ENCODE measurements around the gene ZNF827. TPM values are rescaled to one million over a fixed set of nuclear protein-coding genes. Genes with fewer than 3 reads are reported as not detected.

Gene ZNF827, protein sequence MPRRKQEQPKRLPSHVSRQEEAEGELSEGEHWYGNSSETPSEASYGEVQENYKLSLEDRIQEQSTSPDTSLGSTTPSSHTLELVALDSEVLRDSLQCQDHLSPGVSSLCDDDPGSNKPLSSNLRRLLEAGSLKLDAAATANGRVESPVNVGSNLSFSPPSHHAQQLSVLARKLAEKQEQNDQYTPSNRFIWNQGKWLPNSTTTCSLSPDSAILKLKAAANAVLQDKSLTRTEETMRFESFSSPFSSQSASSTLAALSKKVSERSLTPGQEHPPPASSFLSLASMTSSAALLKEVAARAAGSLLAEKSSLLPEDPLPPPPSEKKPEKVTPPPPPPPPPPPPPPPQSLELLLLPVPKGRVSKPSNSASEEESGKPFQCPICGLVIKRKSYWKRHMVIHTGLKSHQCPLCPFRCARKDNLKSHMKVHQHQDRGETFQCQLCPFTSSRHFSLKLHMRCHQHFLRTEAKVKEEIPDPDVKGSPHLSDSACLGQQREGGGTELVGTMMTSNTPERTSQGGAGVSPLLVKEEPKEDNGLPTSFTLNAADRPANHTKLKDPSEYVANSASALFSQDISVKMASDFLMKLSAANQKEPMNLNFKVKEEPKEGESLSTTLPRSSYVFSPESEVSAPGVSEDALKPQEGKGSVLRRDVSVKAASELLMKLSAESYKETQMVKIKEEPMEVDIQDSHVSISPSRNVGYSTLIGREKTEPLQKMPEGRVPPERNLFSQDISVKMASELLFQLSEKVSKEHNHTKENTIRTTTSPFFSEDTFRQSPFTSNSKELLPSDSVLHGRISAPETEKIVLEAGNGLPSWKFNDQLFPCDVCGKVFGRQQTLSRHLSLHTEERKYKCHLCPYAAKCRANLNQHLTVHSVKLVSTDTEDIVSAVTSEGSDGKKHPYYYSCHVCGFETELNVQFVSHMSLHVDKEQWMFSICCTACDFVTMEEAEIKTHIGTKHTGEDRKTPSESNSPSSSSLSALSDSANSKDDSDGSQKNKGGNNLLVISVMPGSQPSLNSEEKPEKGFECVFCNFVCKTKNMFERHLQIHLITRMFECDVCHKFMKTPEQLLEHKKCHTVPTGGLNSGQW
- total RNA-seq (2014; rRNA removed; shearing (Covaris generic)) = 4.1 and 5.5 TPM in 2 replicates
- polyA plus RNA-seq (2014; cell fraction: nucleus; rRNA removed) = 9.1 and 24.4 TPM in 2 replicates

DNA sequence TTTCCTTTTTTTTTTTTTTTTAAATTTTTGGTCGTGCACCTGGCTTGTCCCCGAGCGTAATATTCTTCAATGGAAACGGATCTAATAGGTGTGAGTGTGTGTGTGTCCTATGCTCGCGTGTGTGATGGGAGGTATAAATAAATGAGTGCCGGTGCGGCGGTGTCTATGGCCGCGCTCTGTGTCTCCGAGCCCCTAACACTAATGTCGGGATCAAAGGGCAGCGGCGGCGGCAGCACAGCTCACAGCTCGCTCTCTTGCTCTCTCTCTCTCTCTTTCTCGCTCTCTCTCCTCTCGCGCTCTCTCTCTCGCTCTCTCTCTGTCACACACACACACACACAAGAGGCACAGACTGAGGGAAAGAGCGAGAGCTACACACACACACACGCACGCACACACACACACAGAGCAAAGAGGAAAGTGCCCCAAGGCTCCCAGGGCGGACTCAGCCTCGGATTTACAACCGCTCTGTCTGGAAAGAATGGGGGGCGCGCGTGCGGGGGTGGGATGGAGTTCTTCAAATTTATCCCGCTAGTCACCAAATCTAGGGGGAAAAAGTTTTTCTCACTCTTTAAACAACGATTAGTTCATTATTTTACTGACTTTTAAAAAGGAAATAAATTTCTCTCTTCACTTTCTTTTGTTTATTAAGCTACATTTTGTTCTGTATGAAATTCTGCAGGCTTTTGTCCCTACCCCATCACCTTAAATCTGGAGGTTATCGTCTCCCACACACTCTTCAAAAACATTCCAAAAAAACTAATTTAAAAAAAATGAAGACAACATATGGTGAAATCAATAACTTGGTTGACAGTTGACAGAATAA is at the start of gene ZNF827:
Gene ZNF827 (minus strand): TSS at position 206 of the 823 bp plus-strand sequence. CDS start 416 bp downstream, outside the sequence.
- DNase-seq (ENCODE audit: extremely low read depth, low read depth) = peak; percentile 37

DNA sequence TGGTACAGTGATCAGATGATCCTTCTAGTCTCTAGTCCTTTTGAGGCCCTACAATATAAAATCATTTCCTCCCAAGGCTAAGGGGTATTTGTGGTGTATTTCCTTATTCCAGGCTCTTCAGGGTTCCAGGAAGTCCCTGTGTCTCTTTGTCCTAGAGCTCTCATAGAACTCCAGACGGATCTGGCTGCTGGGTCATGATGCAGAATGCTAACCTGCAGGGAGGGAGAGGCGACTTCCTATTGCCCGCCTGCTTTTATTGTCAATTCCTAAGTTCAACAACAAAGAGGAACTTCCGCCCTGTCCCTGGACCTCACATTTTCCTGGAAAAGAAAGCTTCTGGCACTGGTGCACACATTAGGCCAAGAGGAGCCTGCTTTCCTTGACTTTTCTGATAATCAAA is 45.9 kb upstream of the ZNF827 start:
- no peak for DNase-seq (ENCODE audit: extremely low read depth, low read depth)

DNA sequence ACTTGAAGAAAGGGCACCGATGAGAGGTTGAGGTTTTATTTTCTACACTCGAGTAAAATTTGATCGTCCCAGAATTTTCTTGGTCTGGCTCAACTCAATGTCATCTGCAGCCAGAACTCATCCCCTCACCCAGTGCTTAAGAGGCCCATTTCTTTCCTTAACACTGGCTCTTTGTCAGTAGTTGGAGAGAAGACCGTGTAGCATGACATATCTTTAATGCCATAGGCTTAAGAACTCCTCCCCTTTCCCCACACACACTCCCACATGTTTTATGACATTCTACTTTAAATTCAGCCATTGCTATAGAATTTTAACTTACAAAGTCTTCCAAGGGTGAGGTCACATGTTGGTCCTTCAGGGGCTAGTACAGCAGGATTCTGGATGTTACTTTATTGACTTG is 44.2 kb upstream of the ZNF827 start:
- no peak for DNase-seq (ENCODE audit: extremely low read depth, low read depth)

DNA sequence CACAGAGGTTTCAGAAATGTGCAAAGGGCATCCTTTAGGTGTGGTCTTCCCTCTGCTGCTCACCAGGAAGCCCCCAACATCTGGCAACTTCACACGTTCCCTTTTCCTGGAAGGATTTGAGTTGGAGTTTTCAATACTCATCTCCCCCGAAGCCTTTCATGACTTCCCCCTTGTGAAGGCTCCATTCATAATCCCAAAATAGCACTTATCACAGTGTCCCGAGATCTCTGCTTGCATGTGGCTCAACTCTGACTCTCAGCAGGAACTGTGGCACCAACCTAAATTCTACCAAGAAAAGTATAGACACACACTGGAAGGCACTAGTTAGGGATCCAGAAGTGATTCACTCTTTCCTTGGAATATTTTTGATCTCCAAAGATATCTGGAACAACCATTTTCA is 40.5 kb upstream of the ZNF827 start:
- DNase-seq (ENCODE audit: extremely low read depth, low read depth) = no peak

DNA sequence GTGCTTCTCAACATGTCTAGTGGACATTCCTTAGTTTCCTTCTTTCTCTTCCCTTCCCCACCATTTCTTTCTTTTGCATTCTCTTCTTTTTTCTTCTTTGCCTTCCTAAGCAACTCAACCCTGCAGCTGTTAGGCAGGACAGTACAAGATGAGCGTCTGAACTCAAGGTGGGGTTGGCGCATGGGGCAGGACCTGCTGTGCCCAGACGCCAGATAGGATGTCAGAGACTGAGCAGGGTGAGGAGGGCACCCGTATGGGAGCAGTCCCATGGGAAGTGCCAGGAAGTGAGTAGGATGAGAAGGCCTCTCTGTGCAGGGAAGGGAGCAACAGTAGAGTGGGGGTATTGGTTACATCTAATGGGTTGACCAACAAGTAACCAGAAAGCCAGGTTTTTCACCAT is 38.1 kb upstream of the ZNF827 start:
- DNase-seq (ENCODE audit: extremely low read depth, low read depth) = no peak

DNA sequence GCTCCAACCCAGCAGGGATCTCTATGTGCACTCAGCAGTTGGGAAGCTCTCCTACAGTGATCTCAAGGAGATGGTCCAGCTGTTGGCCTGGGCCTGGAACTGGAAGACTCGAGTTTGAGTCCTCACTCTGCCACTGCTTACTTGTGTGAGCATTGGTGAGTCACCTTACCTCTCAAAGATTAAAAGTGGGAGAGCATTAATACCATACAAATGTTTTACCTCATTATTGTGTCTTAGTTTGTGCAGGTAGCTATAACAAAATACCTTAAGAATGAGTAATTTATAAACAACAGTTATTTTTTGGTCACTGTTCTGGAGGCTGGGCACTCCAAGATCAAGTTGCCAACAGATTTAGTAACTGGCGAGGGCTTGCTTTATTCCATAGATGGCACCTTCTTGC is 21.4 kb upstream of the ZNF827 start:
- no peak for DNase-seq (ENCODE audit: extremely low read depth, low read depth)

DNA sequence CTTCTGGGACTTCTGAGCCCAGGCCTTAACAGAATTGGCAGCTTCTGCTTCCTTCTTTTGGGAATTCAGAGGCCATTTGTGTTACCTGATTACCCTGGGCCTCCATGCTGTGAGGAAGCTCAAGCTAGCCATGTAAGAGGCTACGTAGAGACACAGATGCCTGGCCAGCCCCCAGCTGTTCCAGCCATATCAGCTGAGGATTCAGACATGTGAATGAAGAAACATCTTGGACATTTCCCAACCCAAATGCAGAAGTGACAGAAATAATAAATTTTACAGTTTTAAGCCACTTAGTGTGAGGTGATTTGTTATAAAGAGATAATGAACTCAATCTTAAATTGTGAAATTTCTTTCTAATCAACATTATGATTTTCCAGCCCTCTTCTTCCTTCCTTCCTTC is 18.7 kb upstream of the ZNF827 start:
- no peak for DNase-seq (ENCODE audit: extremely low read depth, low read depth)

DNA sequence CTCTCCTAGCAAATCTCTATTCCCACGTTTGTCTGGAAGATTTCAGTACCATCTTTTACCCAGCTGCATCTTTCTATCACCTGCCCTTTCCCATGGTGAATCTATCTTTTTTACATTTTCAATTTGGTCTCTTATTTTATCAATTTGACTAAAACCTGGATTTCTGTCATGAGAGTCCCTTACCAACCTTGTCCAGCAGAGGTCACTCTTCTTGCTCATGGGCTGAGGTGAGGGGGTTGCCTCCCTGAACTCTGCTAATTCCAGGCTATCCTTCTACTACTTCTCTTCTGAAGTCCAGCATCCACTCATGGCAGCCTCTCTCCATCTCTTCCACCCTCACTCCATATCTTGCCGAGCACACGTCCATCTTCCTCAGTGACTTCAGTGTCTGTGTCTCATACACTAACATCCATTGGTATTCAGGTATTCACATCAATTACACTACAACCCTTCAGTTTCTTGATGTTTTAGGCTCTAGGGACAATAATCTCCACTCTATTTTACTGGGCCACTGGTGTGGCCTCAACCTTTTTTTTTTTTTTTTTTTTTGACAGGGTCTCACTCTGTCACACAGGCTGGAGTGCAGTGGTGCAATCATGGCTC is 17.8 kb upstream of the ZNF827 start:
- peak; percentile 27 for DNase-seq (ENCODE audit: extremely low read depth, low read depth)

DNA sequence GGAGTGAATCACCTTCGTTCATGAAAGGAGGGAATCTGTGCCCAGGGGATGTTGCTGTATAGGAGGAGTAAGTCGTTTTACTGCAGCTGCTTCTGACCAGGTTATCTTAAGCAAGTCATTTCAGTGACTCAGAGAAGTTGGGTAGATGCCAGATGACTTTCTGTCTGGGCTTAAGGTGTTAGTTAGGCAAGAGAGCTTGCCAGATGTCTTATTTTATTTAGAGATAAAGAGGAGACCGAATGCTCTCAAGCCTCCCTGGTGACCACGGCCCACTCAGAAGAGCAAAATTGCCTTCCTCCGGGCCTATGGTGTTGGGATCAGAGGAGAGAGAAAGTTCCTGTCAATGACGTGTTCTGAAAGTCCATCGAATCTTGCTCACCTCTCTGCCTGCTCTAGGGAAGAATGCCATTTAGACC is 16.3 kb upstream of the ZNF827 start:
- DNase-seq (ENCODE audit: extremely low read depth, low read depth) = peak; percentile 65

DNA sequence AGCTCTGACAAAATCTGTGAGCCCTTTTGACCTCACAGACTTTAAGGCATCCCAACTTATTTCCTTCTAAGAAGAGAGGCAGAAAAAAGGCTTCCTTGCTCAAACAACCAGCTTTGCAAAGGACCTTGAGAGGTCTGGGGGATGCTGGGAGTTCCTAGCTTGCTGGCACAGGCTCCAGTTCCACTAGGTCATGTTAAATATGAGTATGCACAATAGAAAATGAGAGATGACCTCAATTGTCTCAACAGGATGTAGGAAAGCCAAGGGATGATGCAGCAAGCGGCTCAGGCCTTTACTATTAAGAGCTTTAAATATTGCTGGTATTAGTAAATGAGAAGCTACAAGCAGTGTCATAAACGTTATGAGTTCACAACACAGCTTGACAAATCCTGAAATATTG is 13.3 kb upstream of the ZNF827 start:
- no peak for DNase-seq (ENCODE audit: extremely low read depth, low read depth)

DNA sequence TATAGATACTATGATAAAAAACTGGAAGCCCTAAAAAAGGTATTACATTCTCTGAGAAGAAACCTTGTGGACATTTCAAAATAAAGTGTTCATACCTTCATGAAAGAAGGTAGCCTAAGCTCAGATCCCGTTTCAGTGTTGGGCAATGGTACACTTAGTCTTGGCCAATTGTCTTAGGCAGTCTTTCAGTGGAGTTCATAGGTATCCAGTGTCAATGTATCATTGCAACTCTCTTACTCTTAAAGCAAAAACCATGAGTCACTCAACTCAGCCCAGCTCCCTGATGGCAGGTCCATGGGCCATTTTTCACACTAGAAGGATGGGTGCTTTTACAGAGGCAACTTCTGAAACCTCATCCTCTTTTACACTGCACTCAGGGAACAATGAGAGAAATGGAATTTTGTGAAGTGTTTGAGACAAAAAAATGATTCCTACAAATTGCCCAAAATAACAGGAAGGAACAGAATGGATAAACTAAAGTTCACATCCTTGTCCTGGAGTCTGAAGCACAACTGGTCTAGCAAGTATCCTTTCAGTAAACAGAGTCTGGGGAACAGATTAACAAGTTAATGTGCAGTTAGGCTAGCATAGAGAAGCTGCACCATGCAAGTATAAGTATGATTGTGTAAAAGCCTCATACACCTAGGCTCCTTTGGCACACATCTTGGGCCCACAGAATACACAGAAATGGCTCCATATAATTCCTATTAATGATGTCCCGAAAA is 7.0 kb upstream of the ZNF827 start:
- DNase-seq (ENCODE audit: extremely low read depth, low read depth) = no peak

DNA sequence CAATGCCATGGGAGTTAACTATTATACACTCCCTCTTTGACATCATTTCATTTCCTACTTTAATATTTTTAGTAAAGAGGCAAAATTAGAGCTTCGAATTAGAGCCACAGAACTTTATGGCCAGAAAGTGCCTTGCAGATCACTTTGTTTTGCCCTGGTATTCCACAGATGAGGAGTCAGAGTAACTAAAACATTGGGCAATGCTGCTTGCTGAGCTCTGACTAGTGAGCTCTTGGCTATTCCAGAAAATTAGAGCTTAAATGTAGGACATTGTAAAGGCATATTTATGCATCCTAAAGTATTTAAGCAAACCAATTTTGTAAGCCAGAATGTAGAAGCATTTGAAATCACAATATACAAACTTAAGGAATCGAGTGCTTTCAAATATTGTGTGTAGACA is 6.3 kb upstream of the ZNF827 start:
- no peak for DNase-seq (ENCODE audit: extremely low read depth, low read depth)

DNA sequence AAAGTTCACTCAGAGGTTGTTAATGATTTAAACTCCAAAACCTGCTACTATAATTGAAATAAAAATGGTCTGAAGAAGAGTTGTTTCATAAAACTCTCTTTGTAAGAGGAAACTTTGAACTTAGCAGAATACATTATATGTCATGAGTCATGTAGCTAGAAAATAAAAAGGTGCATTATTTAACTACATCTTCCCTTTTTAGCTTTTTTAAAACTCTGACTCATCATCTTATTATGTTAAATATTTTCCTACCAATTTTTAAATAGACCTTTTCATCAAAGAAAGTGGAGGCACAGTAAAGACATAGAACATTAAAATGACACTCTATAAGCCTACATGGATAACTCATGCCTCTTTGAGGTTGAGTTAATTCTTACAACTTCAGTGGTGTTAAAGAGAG is 1.2 kb upstream of the ZNF827 start:
- no peak for DNase-seq (ENCODE audit: extremely low read depth, low read depth)

DNA sequence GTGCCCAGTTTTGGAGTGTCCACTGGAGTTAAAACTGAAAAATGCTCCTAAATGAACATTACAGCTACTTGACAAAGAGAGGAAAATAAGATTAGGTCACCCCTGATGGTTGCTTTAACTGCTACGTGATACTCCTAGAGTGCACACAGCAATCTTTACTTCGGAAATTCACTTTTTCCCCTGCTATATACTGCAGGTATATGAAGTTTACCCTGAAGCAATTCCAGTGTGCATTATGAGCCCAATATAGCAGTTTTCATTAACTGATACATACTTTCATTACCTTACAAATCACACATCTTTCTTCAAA is 773 bp upstream of the ZNF827 start:
- DNase-seq (ENCODE audit: extremely low read depth, low read depth) = no peak

DNA sequence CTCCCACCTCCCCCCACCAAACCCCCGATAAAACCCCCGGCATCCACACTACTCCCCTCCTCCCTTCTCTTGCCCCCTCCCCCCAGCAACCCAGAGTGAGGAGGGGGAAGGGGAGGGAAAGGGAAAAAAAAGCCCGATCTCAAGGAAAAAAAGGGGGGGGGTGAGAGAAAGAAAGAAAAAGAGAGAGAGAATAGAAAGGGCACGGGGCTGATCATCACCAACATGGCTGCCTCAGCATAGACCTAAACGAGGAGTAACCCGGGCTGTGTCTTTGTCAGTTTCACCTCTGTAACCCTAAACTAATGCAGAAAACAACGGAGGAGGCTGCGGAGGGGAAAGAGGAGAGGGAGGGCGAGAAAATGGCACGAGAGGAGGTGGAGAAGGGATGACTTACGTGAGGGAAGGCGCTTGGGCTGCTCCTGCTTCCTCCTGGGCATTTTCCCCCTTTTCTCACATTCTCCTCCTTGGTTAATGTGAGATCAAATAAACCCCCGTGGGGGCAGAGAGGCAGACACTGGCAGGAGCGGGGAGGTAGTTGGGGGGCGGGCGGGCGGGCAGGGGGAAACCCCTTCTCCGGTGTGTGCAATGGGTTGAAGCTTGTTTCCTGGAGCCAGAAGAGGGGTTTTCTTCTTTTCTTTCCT is 532 bp downstream of the ZNF827 start:
- DNase-seq (ENCODE audit: extremely low read depth, low read depth) = no peak

DNA sequence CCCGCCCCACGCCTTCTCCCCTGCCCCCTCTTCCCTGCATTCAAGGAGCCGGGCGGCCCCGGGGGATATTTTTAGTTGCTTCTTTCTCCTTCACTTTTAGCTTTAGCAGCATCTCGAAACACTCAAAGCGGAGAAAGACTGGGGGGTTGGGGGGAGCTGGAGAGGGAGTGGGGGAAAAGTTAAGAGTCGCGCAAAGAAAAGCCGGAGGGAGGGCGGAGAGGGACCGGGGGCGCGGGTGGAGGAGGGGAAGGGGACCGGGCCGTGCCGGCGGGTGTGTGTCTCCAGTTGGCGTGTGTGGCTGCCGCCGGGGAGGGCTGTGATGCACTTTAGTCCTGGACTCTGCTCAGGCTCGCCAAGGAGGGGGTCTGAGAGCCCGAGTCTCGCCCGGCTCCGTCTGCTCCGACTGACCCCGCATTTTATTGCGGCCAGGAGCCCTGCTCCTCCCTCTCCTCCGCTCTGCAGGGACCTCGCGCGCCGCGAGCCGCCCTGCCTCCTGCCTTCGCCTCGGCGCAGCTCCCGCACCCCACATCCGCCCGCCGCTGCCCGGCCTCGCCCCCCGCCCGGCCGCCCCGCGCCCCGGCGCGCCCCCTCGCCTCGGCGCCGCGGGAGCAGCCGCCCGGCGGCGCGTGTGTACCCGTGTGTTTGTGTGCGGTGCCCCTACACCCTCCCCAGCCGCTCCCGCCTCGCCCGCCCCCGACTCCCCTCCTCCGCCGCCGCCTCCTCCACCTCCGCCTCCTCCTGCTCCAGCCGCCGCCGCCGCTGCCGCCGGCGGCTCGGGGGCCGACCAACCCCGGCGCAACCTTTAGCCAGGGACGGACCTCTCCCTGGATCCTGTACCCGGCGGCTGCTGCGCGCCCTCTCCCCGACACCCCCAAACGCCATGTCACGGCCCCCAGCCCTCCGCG is 1.4 kb downstream of the ZNF827 start:
- peak; percentile 19 for DNase-seq (ENCODE audit: extremely low read depth, low read depth)

DNA sequence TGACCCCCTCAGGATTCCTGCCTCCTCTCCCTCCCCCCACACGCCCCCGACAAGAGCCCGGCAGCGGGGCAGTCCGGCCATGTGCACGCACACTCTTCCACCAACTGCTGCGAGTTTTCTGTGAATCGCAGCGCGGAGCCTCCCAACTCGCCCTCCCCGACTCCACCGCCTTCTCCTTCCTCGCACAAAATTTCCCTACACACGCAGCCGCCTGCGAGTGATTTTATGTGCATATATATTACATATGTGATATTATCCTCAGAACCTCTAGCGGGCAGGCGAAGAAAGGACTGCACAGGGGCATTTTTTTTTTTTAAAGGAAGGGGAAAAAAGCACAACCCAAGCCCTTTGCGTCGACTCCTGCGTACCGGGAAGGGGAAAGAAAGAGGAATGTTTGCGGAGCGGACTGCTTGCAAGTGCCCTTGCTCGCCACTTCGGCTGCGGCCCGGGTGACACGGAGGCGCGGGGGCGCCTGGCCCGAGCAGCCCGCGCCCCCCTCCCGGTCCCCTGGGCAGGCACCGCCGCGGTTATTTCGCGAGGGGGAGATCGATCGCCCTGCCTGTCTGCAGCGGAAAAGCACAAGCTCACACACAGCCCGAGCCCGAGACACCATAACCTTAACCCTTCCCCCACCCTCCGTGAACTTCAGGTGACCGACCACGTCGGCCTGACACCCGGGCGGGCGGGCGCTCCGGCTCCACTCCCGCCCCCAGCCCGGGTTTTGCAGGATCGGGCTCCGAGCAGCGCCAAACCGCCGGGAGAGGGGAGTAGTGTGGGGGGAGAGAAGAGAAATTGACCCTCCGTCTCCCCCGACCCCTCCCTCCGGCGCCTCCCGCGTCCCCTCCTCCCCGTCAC is 2.3 kb downstream of the ZNF827 start:
- DNase-seq (ENCODE audit: extremely low read depth, low read depth) = peak; percentile 3
